Omental fat pad (tissue), 4 donors: ENCODE measurements around the gene FAM83B. TPM values are rescaled to one million over a fixed set of nuclear protein-coding genes. Genes with fewer than 3 reads are reported as not detected.

Source experiments
- ATAC-seq: fragments of 150-250 bp; one replicate; pipeline ENCODE4 v1.9.1; 2016; ENCODE audit warnings: mild to moderate bottlenecking, moderate library complexity; ENCODE audit not compliant: low FRiP score
- DNase-seq: peaks from one replicate; pipeline ENCODE4 v3.0.0-alpha.2; 2019; ENCODE audit warnings: low spot score
- total RNA-seq, 4 donors: library from RNA; depleted of rRNA; stranded (reverse); fragments of >200 nt; gene quantifications; one replicate each; pipeline ENCODE4 v1.1.0, GENCODE V29; 2016
- TF ChIP-seq, protein P1 (sequence below), 3 donors: fragments of 450-650 bp; IDR thresholded peaks; one replicate each; pipeline ENCODE4 v1.5.1; 2016 to 2017; ENCODE audit warnings: antibody characterized with exemption in 3 of 3, mild to moderate bottlenecking in 3 of 3, moderate library complexity in 2 of 3

The FAM83B gene
- total RNA-seq, 4 donors from 2014 or later = 0.19 to 0.72 (median 0.37) TPM; not detected in 1

DNA sequence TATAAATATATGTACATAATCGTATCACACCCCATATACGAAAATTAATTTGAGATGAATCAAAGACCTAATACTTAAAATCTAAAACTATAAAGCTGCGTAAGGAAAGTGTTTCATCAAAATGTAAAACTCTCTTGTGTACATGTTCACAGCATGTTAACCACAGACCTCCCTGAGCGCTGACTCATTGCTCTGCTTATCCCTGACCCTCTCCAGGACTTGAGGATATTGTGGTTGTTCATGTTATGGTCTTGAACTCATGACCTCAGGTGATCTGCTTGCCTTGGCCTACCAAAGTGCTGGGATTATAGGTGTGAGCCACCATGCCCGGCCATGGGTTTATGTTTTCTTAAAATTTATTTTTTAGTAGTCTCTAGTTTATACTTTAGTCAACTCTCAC, 14.2 kb downstream of the FAM83B start:
- TF ChIP-seq, protein P1, sequence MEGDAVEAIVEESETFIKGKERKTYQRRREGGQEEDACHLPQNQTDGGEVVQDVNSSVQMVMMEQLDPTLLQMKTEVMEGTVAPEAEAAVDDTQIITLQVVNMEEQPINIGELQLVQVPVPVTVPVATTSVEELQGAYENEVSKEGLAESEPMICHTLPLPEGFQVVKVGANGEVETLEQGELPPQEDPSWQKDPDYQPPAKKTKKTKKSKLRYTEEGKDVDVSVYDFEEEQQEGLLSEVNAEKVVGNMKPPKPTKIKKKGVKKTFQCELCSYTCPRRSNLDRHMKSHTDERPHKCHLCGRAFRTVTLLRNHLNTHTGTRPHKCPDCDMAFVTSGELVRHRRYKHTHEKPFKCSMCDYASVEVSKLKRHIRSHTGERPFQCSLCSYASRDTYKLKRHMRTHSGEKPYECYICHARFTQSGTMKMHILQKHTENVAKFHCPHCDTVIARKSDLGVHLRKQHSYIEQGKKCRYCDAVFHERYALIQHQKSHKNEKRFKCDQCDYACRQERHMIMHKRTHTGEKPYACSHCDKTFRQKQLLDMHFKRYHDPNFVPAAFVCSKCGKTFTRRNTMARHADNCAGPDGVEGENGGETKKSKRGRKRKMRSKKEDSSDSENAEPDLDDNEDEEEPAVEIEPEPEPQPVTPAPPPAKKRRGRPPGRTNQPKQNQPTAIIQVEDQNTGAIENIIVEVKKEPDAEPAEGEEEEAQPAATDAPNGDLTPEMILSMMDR (IDR thresholded peaks at IDR 0.05) = no peak
- ATAC-seq = no peak

DNA sequence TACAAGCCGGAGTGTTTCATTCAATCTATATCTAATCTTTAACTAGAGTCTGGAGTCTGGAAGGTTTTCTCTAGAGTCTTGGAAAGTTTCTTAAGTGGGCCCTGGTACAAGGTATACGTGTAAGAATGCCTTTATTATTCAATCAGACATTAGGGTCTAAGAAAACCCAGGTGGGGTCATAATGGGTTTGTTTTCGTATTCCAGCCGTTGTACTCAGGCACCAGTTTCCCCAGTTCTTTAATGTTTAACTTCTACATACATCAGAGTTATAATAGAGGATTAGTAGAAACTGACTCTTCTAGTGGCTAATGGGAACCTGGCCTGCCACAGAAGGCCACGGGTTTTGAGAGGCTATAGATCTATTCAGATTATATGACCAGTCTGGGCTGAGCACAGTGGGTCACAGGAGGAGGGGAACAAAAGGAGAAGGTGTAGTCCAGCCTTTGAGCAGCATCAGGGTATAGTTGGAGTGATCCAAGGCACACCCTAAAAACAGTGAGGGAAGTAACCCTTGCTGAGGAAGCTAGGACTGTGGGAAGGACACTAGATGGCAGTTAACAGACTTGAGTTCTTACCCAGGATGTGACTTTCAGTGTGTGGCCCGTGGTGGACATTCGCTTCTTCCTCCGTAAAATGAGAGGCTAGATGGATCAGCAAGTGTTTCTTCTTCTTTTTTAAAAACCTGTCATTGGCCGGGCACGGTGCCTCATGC, 15.5 kb downstream of the FAM83B start:
- no peak for ATAC-seq
- no peak for DNase-seq
- TF ChIP-seq, protein P1 (IDR thresholded peaks at IDR 0.05) = no peak

More for the DNA sequence above, 14.2 kb downstream of the FAM83B start:
- DNase-seq = no peak

DNA sequence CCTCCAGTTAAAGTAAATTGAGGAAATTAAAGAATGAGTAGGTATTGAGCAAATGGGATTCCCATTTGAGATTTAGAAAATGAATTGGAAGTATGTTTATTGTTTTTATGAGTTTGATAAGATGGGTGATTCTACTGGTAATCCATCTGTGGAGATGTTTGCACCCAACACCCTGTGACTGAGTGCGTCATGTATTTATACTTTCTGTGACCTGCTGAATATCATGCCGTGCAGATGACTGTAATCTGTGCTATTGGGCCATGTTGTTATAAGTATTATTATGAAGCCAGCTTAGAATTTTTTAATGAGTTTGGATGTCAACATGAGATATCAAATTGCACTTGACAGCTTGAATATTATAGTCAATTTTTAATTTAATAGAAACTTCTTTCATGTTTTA, 17.7 kb downstream of the FAM83B start:
- ATAC-seq = no peak

DNA sequence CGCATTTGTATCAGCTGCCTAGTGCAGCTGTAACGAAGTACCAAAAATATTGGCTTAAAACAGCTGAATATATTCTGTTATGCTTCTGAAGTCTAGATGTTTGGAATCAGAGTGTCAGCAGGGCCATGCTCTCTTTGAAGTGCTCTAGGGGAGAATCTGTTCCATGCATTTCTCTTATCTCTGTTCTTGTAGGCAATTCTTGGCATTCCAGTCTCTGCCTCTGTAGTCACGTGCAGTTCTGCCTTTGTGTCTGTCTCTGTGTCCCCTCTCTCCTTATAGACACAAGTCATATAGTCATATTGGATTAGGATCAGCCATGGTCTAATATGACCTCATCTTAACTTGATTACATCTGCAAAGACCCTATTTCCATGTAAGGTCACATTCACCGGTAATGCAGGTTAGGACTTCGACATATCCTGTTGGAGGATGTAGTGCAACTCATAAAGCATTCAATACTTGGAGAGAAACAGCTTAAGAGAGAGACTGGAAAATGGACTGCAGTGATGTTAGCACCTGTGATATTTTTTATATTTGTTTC, 18.6 kb downstream of the FAM83B start:
- TF ChIP-seq, protein P1 (IDR thresholded peaks at IDR 0.05) = no peak
- DNase-seq (no peak), ATAC-seq (no peak)

More for the DNA sequence above, 17.7 kb downstream of the FAM83B start:
- TF ChIP-seq, protein P1 (IDR thresholded peaks at IDR 0.05) = no peak
- no peak for DNase-seq

DNA sequence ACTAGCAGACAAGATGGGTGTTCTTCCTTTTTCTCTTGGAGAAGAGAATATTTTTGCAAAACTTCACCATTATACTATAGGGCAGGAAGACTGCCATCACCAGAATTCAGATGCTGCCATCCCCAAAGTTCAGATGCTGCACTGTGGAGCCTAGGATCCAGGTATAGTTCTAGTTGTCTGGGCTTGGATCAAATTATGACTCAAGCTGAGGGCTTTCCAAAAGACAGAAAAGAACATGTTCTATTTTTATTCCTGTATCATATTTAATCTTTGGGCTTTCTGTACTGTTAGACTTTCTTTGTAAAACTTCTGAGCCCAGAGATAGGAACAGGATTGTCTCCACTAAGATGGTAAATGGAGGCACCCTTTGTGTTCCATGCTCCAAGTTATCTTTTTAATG, 22.0 kb downstream of the FAM83B start:
- ATAC-seq (no peak), DNase-seq (no peak)
- TF ChIP-seq, protein P1 (IDR thresholded peaks at IDR 0.05) = no peak

DNA sequence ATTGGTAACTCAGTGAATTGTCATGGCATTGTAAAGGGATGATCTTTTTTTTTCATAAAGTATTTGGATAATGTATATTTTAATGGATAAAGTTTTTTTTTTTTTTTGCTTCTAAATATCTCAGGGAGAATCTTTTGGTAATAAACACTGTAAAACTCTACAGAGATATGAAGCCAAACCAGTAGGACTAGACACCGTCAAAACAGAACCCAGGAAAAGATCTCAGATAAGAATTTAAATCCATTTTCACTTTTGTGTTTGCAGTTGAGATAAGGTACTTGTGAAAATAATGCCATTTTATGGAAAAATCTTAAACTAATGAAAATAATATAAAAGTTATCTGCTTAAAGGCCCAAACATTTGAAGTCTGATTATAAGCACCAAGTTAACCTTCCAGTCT, 27.0 kb downstream of the FAM83B start:
- DNase-seq = no peak
- TF ChIP-seq, protein P1 (IDR thresholded peaks at IDR 0.05) = no peak
- ATAC-seq = no peak
